HFF-Myc (cell line): ENCODE results near the gene LYPD8.

ENCODE experiments used
- DNase-seq: peaks from one replicate; pipeline ENCODE4 v3.0.0-alpha.2; 2011; ENCODE audit warnings: low read depth; ENCODE audit errors: extremely low read depth
- H3K4me3 ChIP-seq: replicated peaks from 2 replicates; pipeline ENCODE4 v1.5.1; 2011; ENCODE audit warnings: low read depth, mild to moderate bottlenecking, control low read depth, low read length
- CTCF ChIP-seq: IDR thresholded peaks from 2 replicates; pipeline ENCODE4 v1.5.1; 2012; ENCODE audit warnings: mild to moderate bottlenecking, low read depth, low read length, control low read depth; ENCODE audit errors: missing control alignments

LYPD8 gene

GRCh38 chr1:248758352-248758751, 2.8 kb upstream of the LYPD8 start:
- TF ChIP-seq CTCF = no peak
- no peak overlapping the region for H3K4me3 ChIP-seq
- DNase-seq = no peak

- H3K4me3 ChIP-seq = no peak overlapping the region
- no peak for DNase-seq
- TF ChIP-seq CTCF = no peak
Observed at GRCh38 chr1:248757784-248758195, 2.2 kb upstream of the LYPD8 start.

GRCh38 chr1:248756636-248757035, 1.1 kb upstream of the LYPD8 start:
- TF ChIP-seq CTCF = no peak
- H3K4me3 ChIP-seq = no peak overlapping the region
- no peak for DNase-seq

GRCh38 chr1:248756151-248756550, 592 bp upstream of the LYPD8 start:
- no peak for DNase-seq
- TF ChIP-seq CTCF = no peak
- H3K4me3 ChIP-seq = no peak overlapping the region

GRCh38 chr1:248753708-248754280, 1.8 kb downstream of the LYPD8 start:
- no peak for TF ChIP-seq CTCF
- no peak for DNase-seq
- no peak overlapping the region for H3K4me3 ChIP-seq

- H3K4me3 ChIP-seq = no peak overlapping the region
- DNase-seq = no peak
- TF ChIP-seq CTCF = no peak
Observed at GRCh38 chr1:248753029-248753594, 2.4 kb downstream of the LYPD8 start.
